Activated T-helper 2 cell treated with anti-CD3 and anti-CD28 coated beads, Interferon-gamma antibody, Interleukin-2, Interleukin-4, amounts not matched to agents 10 μg/mL and 5 μg/mL and 100 μg/mL, durations not matched to agents 14 hours and 24 hours and 36 hours (primary cell): ENCODE results near the gene C10orf88. TPM values are rescaled to one million over a fixed set of nuclear protein-coding genes. Genes with fewer than 3 reads are reported as not detected.

Experiments used
- total RNA-seq: library from RNA; stranded (reverse); gene quantifications from 2 replicates; pipeline ENCODE4 v1.2.3, GENCODE V29; 2022

Gene C10orf88
- total RNA-seq, 1 donor from 2014 or later, result 9.1 TPM

Other genes with a start within 250 kb of the C10orf88 start
- 2.5 and 2.9 TPM in 2 replicates for gene CUZD1, start 108.4 kb downstream of the C10orf88 start, total RNA-seq
- 15.6 and 16.0 TPM in 2 replicates for gene FAM24B, start 74.6 kb downstream of the C10orf88 start, total RNA-seq
- not detected in 2 replicates for gene FAM24A, start 43.6 kb downstream of the C10orf88 start, total RNA-seq
- 3.4 TPM in 2 replicates for gene PSTK, start 26.2 kb upstream of the C10orf88 start, total RNA-seq
- gene IKZF5, start 54.6 kb upstream of the C10orf88 start, total RNA-seq, result 15.0 and 16.1 TPM in 2 replicates
- gene ACADSB, start 54.8 kb upstream of the C10orf88 start, total RNA-seq, result 21.4 and 23.3 TPM in 2 replicates
- gene HMX3, start 181.7 kb upstream of the C10orf88 start, total RNA-seq, result not detected in 2 replicates
- gene HMX2, start 193.9 kb upstream of the C10orf88 start, total RNA-seq, result not detected in 2 replicates
- 194 and 210 TPM in 2 replicates for gene BUB3, start 200.2 kb upstream of the C10orf88 start, total RNA-seq